Activated CD4-positive, alpha-beta T cell treated with anti-CD3 and anti-CD28 coated beads for 48 hours (primary cell): ENCODE measurements around the gene RFC1.
"Not testable (repeated sequence)": the region's sequence is repeated elsewhere in the genome, so short reads cannot be mapped to it uniquely, and the experiment has no call there.

Source experiments
- DNase-seq: peaks from one replicate; pipeline ENCODE4 v3.0.0-alpha.2; 2020

Gene RFC1

DNA sequence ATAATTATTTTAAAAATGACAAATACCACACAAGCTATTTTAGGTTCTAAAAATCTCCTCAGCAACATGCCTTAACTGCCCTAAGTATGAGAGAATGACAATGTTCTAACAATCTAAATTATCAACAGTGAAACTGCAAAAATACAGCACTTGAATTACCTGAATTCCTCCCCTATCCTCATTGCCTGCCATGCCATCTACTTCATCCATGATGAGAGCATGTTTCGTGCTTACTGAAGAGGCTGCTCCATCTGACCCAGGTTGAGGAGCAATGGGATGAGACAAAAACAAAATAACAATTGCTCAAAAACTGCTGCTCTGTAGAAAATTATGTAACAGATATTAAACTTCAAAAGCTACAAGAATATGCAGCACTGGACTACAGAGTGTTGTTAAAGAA is 63.3 kb downstream of the RFC1 start:
- no peak for DNase-seq

DNA sequence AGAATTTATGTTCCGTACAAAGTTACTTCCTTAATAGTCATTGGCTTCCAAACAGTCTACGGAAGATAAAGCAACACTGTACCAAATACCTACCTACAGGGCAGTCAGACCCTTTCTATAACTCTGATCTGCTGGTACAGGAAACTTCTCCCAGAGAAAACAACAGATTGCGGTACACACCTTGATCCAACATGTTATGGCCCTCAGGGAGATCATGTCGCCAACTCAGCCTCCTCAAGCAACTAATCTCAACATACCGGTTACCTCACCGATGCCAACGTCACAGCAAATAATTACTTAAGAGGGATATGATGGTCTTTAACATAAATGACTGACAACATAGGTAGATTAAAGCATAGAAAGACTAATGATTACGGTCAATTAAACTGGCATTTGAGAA is 70.4 kb downstream of the RFC1 start:
- DNase-seq, result no peak

DNA sequence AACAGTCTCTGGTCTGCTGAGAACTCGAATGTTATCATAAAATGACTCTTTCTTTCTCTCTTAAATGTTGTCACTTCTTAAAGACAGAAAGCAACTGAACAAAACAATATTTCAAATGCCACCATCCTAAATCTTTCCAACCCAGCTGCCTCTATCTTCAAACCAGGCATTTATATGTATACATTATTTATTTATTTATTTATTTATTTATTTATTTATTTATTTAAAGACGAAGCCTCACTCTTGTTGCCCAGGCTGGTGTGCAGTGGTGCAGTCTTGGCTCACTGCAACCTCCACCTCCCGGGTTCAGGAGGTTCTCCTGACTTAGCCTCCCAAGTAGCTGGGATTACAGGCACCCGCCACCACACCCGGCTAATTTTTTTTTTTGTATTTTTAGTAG is 73.7 kb downstream of the RFC1 start:
- not testable (repeated sequence) for DNase-seq

DNA sequence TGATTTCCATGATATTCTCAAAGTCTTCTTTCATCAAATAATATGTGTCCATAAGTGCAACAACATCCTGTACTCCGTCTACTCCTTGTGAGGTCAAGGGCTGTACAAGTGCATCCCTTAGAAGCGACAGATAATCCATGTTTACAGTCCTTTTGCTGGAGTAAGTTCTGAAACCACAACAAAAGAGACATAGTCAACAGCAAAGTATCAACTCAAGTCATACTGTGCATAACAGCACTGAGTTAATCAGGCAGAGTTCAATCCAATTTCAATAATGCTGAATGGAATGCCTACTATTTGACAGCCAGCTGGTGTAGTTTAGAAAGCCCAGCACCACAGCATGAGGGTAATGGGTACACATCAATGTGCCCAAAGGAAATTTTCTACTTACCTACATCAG is 74.5 kb downstream of the RFC1 start:
- DNase-seq, result no peak

DNA sequence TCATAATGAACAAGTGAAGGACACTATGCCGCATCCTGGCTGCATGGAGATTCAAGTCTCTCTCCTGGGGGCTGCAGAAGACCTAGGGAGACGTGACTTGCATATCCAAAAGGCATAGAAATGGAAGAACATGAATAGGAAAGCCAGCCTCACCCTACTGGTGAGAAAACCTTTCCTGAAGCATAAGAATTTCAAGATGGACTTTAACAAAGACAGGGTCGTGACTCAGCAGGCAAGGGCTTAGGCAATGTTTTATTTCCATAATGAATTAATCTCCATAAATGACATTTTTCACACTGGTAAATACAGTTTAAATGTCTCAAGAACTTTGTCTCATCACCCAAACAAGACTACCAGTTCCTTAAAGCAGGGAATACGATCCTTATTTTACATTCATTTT is 78.9 kb downstream of the RFC1 start:
- no peak for DNase-seq

DNA sequence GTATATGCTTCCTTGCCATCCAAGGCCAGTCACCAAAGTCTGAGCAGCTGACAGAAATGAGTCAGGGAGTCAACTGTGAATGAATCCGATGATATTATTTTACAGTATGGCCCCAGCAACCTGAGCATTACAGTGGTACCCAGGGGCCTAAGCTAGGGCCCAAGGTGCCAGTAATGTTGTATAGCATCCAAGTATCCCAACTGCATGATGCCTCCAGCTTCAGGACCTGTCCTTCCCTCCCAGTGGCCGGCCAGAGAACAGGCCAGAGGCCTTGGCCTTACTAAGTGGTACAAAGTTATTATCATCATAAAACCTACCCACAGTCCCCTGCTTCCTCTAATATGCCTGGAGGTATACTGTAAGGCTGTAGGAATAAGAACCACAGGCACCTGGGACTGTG is 79.9 kb downstream of the RFC1 start:
- DNase-seq, result no peak

DNA sequence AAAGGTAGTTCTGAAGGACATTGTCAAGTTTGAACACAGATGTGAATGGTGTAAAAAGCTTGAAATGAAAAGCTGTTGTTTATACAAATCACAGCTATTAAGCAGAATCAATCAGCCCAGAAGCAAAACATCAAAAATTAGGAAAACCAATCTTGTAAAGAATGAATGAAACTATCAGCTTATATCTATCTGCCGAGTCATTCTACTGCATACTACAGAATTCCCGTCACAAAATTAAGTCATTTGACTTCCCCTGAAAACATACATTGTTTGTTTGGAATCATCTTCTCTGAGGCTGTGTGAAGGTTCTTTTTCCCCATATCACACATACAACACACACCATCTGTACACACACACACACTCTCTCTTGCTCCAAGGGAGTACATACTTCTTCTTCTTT is 80.3 kb downstream of the RFC1 start:
- DNase-seq, result no peak

DNA sequence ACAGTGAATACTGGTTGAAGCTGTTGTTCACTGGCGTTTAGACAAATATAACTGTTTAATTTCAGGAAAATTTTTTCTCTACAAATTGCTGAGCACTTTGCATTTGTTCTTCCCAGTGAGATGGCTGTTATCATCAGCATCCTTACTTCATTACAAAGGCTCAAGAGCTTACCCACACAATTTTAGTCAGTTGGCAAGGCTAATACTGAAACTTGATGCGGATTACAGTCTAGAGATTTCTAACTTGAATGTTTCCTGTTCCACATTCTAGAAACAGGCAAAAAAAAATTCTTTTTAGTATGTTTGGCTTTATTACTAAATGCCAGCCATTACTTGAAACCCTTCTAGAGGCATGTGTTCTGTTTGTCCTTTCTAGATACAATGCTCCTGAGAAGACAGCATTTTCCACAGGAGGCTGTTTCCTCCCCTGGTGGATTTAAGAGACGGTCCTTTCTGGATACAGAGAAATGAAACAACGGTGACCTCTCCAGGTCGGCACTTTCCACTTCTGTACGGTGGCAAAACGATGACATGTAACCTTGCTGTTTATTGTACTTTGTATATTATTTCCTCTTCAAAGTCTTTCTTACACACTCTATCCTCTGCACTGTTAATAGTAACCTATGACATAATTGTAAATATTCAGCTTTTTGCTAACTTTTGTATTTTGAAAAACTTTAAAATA is 80.9 kb downstream of the RFC1 start:
- DNase-seq, result no peak

DNA sequence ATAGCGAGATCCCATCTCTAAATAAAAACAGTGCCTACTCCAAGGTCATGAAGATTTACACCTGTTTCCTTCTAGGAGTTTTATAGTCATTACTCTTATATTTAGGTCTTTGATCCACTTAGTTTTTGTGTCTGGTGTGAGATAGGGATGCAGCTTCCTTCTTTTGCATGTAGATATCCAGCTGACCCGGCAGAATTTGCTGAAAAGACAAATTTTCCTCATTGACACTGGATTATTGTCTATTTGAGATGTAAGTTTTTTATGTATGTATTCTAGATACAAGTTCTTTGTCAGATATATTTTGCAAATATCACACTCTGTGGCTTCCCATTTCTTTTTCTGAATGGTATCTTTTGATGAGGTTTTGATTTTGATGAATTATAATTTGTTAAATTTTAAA is 85.4 kb downstream of the RFC1 start:
- DNase-seq, result no peak

DNA sequence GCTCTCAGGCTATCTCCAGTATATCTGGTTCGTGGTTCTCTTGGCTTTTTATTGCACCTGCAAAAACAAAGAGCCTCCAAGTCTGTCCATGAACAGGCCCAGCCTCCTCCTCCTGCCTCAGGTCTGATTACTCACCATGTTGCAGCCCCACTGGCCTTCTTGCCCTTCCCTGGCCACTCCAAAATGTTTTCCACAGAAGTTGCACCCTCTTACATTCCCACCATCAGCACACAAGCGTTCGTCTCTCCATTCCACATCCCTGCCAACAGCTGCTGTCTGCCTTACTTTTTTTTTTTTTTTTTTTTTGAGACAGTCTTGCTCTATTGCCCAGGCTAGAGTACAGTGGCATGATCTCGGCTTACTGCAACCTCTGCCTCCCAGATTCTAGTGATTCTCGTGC is 86.7 kb downstream of the RFC1 start:
- DNase-seq, result no peak

DNA sequence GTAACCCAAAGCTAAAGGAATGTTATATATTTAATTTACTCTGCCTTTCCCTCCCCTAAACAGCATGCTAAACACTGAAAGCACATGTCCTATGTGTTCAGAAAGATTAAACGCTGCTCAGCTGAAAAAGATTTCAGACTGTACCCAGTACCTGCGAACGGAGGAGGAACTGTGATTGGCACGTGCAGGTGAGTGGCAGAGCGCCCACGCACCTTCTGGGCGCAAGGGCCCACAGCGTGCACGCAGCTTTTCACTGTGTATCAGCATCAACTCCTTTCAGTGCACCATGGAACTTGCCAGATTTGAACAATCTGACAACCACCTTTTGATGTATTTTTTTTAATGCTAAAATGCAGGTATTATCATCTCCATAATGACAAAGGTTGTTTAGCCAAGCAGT is 87.7 kb downstream of the RFC1 start:
- DNase-seq, result no peak

DNA sequence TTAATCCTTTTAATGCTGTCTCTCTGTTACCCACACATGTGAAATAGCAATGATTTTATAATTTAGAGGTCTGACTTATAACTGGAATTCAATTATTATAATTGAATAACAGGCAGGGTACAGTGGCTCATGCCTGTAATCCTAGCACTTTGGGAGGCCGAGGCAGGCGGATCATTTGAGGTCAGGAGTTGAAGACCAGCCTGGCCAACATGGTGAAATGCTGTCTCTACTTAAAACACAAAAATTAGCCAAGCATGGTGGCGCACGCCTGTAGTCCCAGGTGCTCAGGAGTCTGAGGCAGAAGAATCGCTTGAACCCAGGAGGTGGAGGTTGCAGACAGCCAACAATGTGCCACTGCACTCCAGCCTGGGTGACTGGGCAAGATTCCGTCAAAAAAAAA is 88.5 kb downstream of the RFC1 start:
- not testable (repeated sequence) for DNase-seq

DNA sequence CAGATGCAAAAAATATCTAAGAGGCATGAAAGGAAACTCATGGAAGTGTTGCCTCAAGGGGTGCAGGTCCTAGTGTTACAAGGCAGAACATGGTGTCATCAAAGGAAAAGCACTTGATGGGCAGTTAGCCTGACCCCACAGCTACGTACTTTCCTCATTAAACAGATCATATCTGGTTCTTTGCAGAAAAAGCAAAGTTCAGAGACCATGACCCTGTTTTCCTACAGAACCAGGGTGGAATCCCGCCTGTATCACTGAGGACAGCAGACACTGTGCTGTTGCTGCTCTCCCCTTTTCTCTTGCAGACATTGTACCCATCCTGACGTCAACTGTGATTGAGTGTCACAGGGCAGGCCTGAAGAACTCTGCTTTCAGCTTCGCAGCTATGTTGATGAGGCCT is 91.7 kb downstream of the RFC1 start:
- DNase-seq, result no peak

DNA sequence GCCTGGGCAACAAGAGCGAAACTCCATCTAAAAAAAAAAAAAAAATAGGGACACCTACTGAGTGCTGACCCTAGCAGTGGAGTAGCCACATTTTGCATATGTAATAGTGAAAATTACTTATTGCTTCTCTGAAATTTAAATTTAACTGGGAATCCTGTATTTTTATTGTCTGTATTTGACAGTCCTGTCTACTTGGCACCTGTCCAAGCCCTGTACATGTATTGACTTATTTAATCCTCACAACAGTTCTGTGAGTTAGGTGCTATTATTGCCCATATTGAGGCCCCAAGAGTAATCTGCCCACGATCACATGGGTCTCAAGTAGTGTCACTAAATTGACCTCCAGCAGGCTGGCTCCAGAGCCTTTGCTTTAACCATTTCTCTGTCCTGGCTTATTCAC is 102.3 kb downstream of the RFC1 start:
- DNase-seq, result no peak

DNA sequence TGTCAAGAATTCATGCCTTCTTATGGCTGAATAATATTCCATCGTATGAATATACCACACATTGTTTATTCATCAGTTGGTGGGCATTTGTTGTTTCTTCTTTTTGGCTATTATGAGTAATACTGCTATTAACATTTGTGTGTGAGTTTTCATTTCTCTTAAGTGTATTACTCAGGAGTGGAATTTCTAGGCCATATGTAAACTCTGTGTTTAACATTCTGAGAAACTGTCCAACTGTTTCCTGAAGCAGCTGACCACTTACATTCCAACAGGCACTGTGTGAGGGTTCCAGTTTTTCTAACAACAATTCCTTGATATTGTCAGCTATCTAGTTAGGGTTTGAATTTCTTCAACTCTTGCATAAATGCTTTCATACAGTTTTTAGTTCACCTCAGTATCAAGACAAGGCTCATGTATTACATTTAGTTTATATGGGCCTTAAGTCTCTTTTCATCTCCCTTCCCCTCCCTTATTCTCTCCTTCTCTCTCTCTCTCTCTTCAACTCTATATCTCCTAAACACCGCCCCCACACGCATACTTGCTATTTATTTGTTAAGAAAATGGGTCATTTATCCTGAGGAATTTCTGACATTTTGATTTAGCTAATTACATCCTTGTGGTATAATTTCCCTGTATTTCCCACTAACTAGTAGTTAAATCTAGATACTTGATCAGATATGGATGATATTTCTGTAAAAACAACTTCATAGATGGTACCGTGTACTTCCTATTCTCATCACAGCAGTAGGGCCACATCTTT is 106.4 kb downstream of the RFC1 start:
- no peak for DNase-seq

DNA sequence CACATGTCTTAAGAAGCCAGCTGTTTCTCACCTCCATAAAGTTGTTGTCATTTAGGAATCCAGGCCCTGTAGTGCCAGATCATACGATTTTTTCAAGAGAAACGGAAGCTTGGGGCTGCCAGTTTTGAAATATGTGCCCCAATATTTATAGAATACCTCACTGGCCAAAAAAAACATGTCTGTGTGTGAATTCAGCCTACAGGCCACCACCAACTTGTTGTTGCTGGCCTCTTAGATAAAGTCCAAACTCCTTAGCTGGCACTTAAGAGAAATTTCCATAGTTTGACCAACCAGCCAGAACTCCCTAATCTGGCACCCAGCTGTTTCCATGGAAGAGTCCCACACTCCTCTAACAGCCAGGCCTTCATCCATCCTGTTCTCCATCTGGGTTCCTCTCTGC is 109.7 kb downstream of the RFC1 start:
- DNase-seq, result no peak

DNA sequence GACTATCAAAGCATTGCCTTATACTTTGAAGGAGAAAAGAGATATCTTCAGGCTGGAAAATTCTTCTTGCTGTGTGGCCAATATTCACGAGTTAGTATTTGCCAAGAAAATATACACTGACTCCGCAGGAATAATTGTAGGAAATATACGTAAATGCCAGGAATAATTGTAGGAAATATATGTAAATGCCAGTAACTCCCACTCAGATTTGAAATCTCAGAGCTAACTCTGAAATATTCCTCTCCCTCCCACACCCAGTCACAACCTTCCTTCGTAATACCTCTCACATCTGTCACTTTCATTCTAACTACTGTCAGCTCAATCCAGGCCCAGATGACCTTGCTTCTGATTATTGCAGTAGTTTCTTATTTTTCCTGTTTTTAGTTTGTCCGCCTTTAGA is 110.3 kb downstream of the RFC1 start:
- DNase-seq, result no peak

DNA sequence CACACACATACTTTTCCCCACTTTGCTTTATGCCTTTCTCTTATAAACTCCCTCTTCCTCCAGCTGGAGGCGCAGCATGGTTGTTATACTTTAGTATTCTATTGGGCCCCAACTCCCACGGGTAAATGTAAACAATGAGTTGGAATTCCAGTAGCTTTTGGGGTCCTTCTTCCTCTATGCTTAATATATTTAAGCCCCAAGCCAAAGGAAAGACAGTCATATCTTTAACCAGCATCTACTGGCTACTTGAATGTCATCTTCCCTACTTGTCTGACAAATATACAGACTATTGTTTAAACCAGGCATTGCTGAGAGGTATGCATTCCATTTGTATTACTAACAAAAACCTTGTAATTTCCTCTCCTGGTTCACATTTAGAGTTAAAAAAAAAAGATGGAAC is 110.9 kb downstream of the RFC1 start:
- no peak for DNase-seq

DNA sequence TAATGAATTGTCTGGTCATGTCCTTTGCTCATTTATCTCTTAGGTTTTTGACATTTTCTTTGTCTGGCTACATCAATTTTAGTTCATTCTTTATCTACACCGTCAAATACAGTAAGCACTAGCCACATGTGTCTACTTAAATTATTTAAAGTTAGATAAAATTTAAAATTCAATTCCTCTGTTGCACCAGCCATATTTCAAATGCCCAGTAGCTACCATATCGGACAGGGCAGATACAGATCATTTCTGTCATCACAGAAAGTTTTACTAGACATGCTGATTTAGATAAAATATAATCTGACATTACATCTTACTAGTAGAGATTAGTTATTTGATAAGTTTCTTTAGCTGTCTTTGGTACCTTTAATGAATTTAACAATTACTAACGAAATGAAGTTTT is 122.7 kb downstream of the RFC1 start:
- no peak for DNase-seq
